Left kidney (tissue), 2 donors: ENCODE results near the gene FICD. TPM values are rescaled to one million over a fixed set of nuclear protein-coding genes. Genes with fewer than 3 reads are reported as not detected.

Experiments
- DNase-seq: peaks from one replicate; pipeline ENCODE4 v3.0.0-alpha.2; 2013
- polyA plus RNA-seq: library from polyadenylated mRNA; unstranded; fragments of 120-200 nt; gene quantifications from one replicate; pipeline ENCODE4 v1.2.1, GENCODE V29; 2013; ENCODE audit not compliant: insufficient read length

The FICD gene
- polyA plus RNA-seq, 1 donor, result 3.6 TPM

- no peak for DNase-seq
Observed at GRCh38 chr12:108495823-108496579, 19.1 kb upstream of the FICD start.

- DNase-seq, result no peak
Observed at GRCh38 chr12:108498136-108498535, 16.9 kb upstream of the FICD start.

GRCh38 chr12:108502922-108503321 is 12.2 kb upstream of the FICD start:
- DNase-seq, result no peak

- no peak for DNase-seq
Observed at GRCh38 chr12:108505129-108505528, 9.9 kb upstream of the FICD start.

- DNase-seq, result no peak
Observed at GRCh38 chr12:108507971-108508642, 7.0 kb upstream of the FICD start.

- no peak for DNase-seq
Observed at GRCh38 chr12:108509806-108510205, 5.3 kb upstream of the FICD start.

- no peak for DNase-seq
Observed at GRCh38 chr12:108510836-108511235, 4.2 kb upstream of the FICD start.

- peak; percentile 71 for DNase-seq
Observed at GRCh38 chr12:108511633-108512540, 3.2 kb upstream of the FICD start.

- no peak for DNase-seq
Observed at GRCh38 chr12:108514468-108514972, 557 bp upstream of the FICD start.

- no peak for DNase-seq
Observed at GRCh38 chr12:108515916-108516315, 839 bp downstream of the FICD start.

- DNase-seq, result no peak
Observed at GRCh38 chr12:108516511-108517275, 1.6 kb downstream of the FICD start.

- DNase-seq, result no peak
Observed at GRCh38 chr12:108517288-108518100, 2.4 kb downstream of the FICD start.

- DNase-seq, result no peak
Observed at GRCh38 chr12:108518101-108518715, 3.1 kb downstream of the FICD start.

- DNase-seq, result no peak
Observed at GRCh38 chr12:108518716-108519496, 3.8 kb downstream of the FICD start.

- DNase-seq, result no peak
Observed at GRCh38 chr12:108519558-108519957, 4.5 kb downstream of the FICD start.

GRCh38 chr12:108523365-108523764 is 8.3 kb downstream of the FICD start:
- DNase-seq, result no peak

- no peak for DNase-seq
Observed at GRCh38 chr12:108525681-108526080, 10.6 kb downstream of the FICD start.

GRCh38 chr12:108526482-108527165 is 11.5 kb downstream of the FICD start:
- DNase-seq, result no peak

GRCh38 chr12:108527166-108527496 is 12.1 kb downstream of the FICD start:
- DNase-seq, result no peak
